Uterus (tissue), 2 donors: ENCODE measurements around the gene ST6GALNAC5.

Experiments
- CTCF ChIP-seq, 4 experiments: fragments of 200-600 bp in 2 of 4; fragments of 450-650 bp in 2 of 4; sonication (generic) in 2 of 4; IDR thresholded peaks; one replicate each; pipeline ENCODE4 v1.5.1; 2016 to 2019; ENCODE audit warnings: antibody characterized with exemption in 4 of 4, mild to moderate bottlenecking in 2 of 4, moderate library complexity in 1 of 4
- POLR2A ChIP-seq, 2 donors: fragments of 450-650 bp; IDR thresholded peaks; one replicate each; pipeline ENCODE4 v1.6.1; 2016; ENCODE audit warnings: antibody characterized with exemption in 2 of 2, mild to moderate bottlenecking in 1 of 2, moderate library complexity in 1 of 2

GRCh38 chr1:76854255-76854654 lies 13.0 kb upstream of the ST6GALNAC5 start:
- TF ChIP-seq CTCF (IDR thresholded peaks at IDR 0.05) (no peak), POLR2A (IDR thresholded peaks at IDR 0.05) (no peak)
